Measurements from ENCODE around the gene EID3.
"Not testable (repeated sequence)": the region's sequence is repeated elsewhere in the genome, so short reads cannot be mapped to it uniquely, and the experiment has no call there.

The EID3 gene

GRCh38 chr12:104313568-104314241 lies 10.2 kb downstream of the EID3 start:
- DNase-seq (ENCODE audit: low read depth in 2 of 2) = no peak

- no peak for DNase-seq (ENCODE audit: low read depth in 2 of 2)
Measured at GRCh38 chr12:104314242-104314614, 10.7 kb downstream of the EID3 start.

GRCh38 chr12:104315326-104316224 lies 12.0 kb downstream of the EID3 start:
- DNase-seq (ENCODE audit: low read depth in 2 of 2) = no peak

DNA sequence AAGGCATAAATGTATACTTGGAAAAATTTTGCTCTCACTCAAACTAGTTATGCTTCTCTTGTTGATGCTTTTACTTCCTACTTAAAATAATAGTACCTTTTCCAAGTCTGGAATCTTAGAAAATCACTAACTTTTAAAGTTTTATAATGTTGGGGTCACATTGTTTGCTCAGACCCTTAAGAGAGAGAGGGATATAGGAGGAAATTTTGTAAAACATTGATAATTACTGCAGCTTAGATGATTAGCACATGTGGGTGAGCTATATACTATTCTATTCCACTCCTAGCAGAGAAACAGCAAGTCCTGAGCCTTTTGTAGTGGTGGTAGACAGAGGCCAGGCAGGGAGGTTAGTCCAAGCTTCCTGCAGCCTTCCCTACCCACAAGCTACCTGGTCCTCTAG lies 13.4 kb downstream of the EID3 start:
- no peak for DNase-seq (ENCODE audit: low read depth in 2 of 2)

DNA sequence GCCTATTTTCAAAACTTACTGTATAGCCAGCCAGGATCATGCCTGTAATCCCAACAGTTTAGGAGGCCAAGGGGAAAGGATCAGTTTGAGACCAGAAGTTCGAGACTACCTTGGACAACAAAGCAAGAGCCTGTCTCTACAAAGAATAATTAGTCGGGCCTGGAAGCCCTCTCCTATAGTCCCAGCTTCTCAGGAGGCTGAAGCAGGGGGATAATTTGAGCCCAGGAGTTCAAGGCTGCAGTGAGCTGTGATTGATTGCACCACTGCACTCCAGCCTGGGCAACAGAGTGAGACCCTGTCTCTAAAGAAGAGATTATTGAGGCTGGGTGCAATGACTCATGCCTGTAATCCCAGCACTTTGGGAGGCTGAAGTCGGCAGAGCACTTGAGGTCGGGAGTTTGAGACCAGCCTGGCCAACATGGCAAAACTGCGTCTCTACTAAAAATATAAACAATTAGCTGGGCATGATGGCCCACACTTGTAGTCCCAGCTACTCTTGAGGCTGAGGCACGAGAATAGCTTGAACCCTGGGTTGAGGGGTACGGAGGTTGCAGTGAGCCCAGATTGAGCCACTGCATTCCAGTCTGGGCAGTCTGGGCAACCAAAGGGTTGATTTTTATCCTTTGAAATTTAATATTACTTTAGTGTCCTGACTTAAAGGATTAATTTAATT lies 14.1 kb downstream of the EID3 start:
- no peak for DNase-seq (ENCODE audit: low read depth in 2 of 2)

GRCh38 chr12:104319028-104319427 lies 15.5 kb downstream of the EID3 start:
- no peak for DNase-seq (ENCODE audit: low read depth in 2 of 2)

DNA sequence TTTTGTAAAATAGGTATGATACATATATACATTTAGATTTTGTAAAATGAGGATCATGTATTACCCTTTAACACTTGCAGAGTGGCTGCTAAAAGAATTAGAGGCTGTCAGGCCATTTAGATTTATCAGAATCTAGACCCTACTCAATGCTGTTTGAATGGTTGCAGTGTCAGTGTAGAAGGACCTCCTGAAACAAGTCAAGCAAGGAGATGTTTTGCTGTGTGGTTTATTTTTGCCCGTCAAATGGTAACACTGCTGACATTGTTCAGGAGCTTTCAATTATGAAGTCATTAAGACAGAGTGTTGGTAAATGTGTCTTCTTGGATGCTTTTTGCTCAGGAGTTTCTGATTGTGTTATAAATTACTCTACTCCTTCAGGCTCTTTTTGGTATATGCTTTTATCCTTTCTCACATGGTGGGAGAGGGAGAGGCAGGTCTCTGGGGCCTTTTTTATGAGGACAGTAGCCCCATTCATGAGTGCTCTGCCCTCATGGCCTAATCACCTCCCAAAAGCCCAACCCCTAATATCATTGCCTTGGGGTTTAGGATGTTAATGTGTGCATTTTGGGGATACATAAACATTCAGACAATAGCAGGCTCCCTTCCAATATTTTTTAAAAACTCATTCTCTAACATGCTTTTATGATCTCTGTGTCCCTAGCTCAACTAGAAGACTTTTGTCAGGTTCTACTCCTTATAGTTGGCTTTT lies 16.5 kb downstream of the EID3 start:
- no peak for DNase-seq (ENCODE audit: low read depth in 2 of 2)

DNA sequence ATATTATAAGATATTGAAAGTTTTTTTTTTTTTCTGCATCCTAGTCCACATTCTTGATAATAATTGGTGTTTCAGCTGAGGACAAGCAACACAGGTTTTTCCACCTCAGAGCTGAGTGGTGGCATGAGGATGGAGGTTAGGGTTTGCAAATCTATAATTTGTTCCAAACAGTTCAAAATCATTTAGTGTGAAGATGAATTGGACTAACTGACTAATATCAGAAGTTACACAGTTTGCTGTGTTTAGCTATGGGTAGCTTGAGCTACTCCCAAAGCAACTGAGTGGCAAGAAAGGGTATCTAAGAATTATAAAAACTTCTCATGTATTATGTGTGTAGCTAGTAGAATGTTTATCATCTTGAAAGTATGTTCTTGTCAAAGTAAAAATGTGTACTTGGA lies 17.1 kb downstream of the EID3 start:
- DNase-seq (ENCODE audit: low read depth in 2 of 2) = no peak

DNA sequence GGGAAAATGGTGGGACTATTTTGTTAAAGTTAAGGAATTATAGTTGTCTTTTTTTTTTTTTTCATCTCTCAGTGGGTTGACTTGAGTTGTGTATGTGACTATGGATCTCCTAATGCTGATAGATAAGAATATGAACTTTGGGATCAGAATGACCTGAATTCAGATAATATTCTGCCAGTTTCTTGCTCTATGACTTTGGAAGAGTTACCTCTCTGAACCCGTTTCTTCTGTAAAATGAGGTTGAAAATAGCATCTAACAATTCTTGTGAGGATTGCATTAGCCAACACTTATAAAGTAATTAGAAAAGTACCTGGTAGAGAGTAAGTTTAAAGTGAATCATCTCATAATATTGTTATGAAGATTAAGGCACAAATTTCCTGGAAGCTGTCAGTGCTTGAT lies 18.4 kb downstream of the EID3 start:
- DNase-seq (ENCODE audit: low read depth in 2 of 2) = no peak

- not testable (repeated sequence) for DNase-seq (ENCODE audit: low read depth in 2 of 2)
Measured at GRCh38 chr12:104322533-104322932, 19.0 kb downstream of the EID3 start.

- DNase-seq (ENCODE audit: low read depth in 2 of 2) = no peak
Measured at GRCh38 chr12:104323899-104324298, 20.4 kb downstream of the EID3 start.

DNA sequence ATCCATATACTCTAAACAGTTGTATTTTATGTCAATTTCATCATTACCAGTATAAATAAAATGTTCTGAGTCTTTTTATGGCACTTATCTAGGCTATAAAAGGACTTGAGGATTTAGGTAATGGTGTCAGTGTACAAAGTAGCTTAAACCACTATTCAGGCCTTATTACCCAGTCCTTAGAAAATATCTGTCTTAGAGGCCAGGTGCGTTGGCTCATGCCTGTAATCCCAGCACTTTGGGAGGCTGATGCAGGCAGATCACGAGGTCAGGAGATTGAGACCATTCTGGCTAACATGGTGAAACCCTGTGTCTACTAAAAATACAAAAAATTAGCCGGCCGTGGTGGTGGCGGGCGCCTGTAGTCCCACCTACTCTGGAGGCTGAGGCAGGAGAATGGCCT lies 24.7 kb downstream of the EID3 start:
- not testable (repeated sequence) for DNase-seq (ENCODE audit: low read depth in 2 of 2)

GRCh38 chr12:104328790-104329189 lies 25.3 kb downstream of the EID3 start:
- no peak for DNase-seq (ENCODE audit: low read depth in 2 of 2)

GRCh38 chr12:104329707-104330532 lies 26.4 kb downstream of the EID3 start:
- no peak for DNase-seq (ENCODE audit: low read depth in 2 of 2)

GRCh38 chr12:104331376-104331775 lies 27.8 kb downstream of the EID3 start:
- no peak for DNase-seq (ENCODE audit: low read depth in 2 of 2)

- DNase-seq (ENCODE audit: low read depth in 2 of 2) = not testable (repeated sequence)
Measured at GRCh38 chr12:104332273-104332672, 28.7 kb downstream of the EID3 start.

- DNase-seq (ENCODE audit: low read depth in 2 of 2) = no peak
Measured at GRCh38 chr12:104333692-104334255, 30.2 kb downstream of the EID3 start.

DNA sequence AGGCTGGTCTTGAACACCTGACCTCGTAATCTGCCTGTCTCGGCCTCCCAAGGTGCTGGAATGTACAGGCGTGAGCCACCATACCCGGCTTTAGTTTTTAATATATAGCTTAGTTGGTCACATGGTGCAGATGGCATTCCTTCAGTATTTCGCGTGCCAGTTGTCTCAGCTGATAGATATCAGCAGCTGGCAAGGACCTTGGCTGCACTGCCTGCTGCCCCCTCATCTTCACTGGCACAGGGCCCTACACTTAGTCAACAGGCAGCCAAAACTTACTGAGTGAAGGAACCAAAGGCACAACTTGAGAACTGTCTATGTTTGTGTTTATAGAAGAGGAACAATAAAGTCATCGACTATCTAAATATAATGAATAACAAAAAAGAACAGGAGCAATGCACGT lies 31.0 kb downstream of the EID3 start:
- DNase-seq (ENCODE audit: low read depth in 2 of 2) = no peak

GRCh38 chr12:104336115-104336514 lies 32.6 kb downstream of the EID3 start:
- DNase-seq (ENCODE audit: low read depth in 2 of 2) = no peak

- DNase-seq (ENCODE audit: low read depth in 2 of 2) = no peak
Measured at GRCh38 chr12:104337030-104337558, 33.6 kb downstream of the EID3 start.

GRCh38 chr12:104339663-104340062 lies 36.1 kb downstream of the EID3 start:
- no peak for DNase-seq (ENCODE audit: low read depth in 2 of 2)

Measured in stimulated activated CD8-positive, alpha-beta memory T cell treated with anti-CD3 and anti-CD28 coated beads, Interleukin-15, amount 100 ng/mL, for 48 hours (primary cell).